GM23338 (cell line): ENCODE data around the gene SLC2A5. TPM values are rescaled to one million over a fixed set of nuclear protein-coding genes. Genes with fewer than 3 reads are reported as not detected.

Experiments
- ATAC-seq: fragments of 200-7000 bp; cut with Tn5 transposase; 3 replicates; pipeline ENCODE4 v1.9.1; 2020
- DNase-seq: peaks from one replicate; pipeline ENCODE4 v3.0.0-alpha.2; 2015; ENCODE audit warnings: low spot score
- H2AFZ ChIP-seq: fragments of 200-600 bp; sonication (generic); 2 replicates; pipeline ENCODE4 v1.8.0; 2016; ENCODE audit warnings: antibody characterized with exemption, mild to moderate bottlenecking, moderate library complexity
- H3F3A ChIP-seq: fragments of 200-600 bp; sonication (generic); replicated peaks from 2 replicates; pipeline ENCODE4 v1.8.0; 2017; ENCODE audit warnings: antibody characterized with exemption, mixed run types, low read depth
- H3K27ac ChIP-seq: fragments of 200-600 bp; sonication (generic); 2 replicates; pipeline ENCODE4 v1.6.1; 2016; ENCODE audit warnings: low read depth
- H3K27me3 ChIP-seq: fragments of 200-600 bp; sonication (generic); 2 replicates; pipeline ENCODE4 v1.8.0; 2016; ENCODE audit warnings: mild to moderate bottlenecking, mixed run types, moderate library complexity; ENCODE audit not compliant: insufficient read depth
- H3K36me3 ChIP-seq: fragments of 200-600 bp; sonication (generic); 2 replicates; pipeline ENCODE4 v1.8.0; 2016; ENCODE audit warnings: mild to moderate bottlenecking; ENCODE audit not compliant: insufficient read depth
- H3K4me1 ChIP-seq: fragments of 200-600 bp; sonication (generic); 2 replicates; pipeline ENCODE4 v1.8.0; 2016; ENCODE audit warnings: mild to moderate bottlenecking, moderate library complexity; ENCODE audit not compliant: insufficient read depth
- H3K4me2 ChIP-seq: fragments of 200-600 bp; sonication (generic); 2 replicates; pipeline ENCODE4 v1.7.1; 2017; ENCODE audit warnings: mixed run types
- H3K4me3 ChIP-seq: fragments of 200-600 bp; sonication (generic); 2 replicates; pipeline ENCODE4 v1.6.1; 2016; ENCODE audit warnings: mixed run types
- H3K79me2 ChIP-seq: fragments of 200-600 bp; sonication (generic); replicated peaks from 2 replicates; pipeline ENCODE4 v1.8.0; 2017; ENCODE audit warnings: mild to moderate bottlenecking; ENCODE audit not compliant: insufficient read depth
- H3K9me2 ChIP-seq: fragments of 200-600 bp; sonication (generic); 2 replicates; pipeline ENCODE4 v1.8.0; 2017; ENCODE audit not compliant: insufficient read depth
- H4K20me1 ChIP-seq: fragments of 200-600 bp; sonication (generic); replicated peaks from 2 replicates; pipeline ENCODE4 v1.8.0; 2017; ENCODE audit warnings: mild to moderate bottlenecking; ENCODE audit not compliant: insufficient read depth
- H3K27ac Mint-ChIP-seq: 2 replicates; pipeline ENCODE4 v1.8.0; 2020; ENCODE audit warnings: inconsistent platforms, mild to moderate bottlenecking, moderate library complexity, mixed read lengths
- H3K27me3 Mint-ChIP-seq: 3 replicates; pipeline ENCODE4 v1.8.0; 2022; ENCODE audit warnings: low read depth, mild to moderate bottlenecking, moderate library complexity, mixed read lengths, inconsistent platforms; ENCODE audit not compliant: insufficient read depth, poor library complexity
- H3K36me3 Mint-ChIP-seq: 3 replicates; pipeline ENCODE4 v1.8.0; 2021; ENCODE audit warnings: low read depth, mild to moderate bottlenecking, inconsistent platforms, moderate library complexity, mixed read lengths
- H3K4me1 Mint-ChIP-seq: 3 replicates; pipeline ENCODE4 v1.8.0; 2020; ENCODE audit warnings: mild to moderate bottlenecking, inconsistent platforms, mixed read lengths
- H3K4me3 Mint-ChIP-seq: 3 replicates; pipeline ENCODE4 v1.8.0; 2021; ENCODE audit warnings: moderate library complexity, mild to moderate bottlenecking, inconsistent platforms, mixed read lengths
- H3K9me3 Mint-ChIP-seq: 3 replicates; pipeline ENCODE4 v1.8.0; 2020; ENCODE audit warnings: moderate library complexity, mild to moderate bottlenecking, inconsistent platforms, mixed read lengths
- CREB1 ChIP-seq: fragments of 250-450 bp; sonication (Bioruptor Pico); IDR thresholded peaks from 2 replicates; pipeline ENCODE4 v1.5.0; 2020; ENCODE audit warnings: low read depth, mild to moderate bottlenecking, moderate library complexity
- EZH2 ChIP-seq: fragments of 200-600 bp; sonication (generic); IDR thresholded peaks from one replicate; pipeline ENCODE4 v1.8.0; 2017; ENCODE audit warnings: antibody characterized with exemption, mild to moderate bottlenecking, low read depth; ENCODE audit not compliant: unreplicated experiment
- EZH2phosphoT487 ChIP-seq: fragments of 200-600 bp; sonication (generic); IDR thresholded peaks from one replicate; pipeline ENCODE4 v1.8.1; 2018; ENCODE audit warnings: antibody characterized with exemption; ENCODE audit not compliant: unreplicated experiment
- JUNB ChIP-seq: IDR thresholded peaks from one replicate; pipeline ENCODE4 v1.6.1; 2016; ENCODE audit warnings: antibody characterized with exemption; ENCODE audit not compliant: unreplicated experiment
- NANOG ChIP-seq: IDR thresholded peaks from 2 replicates; pipeline ENCODE4 v1.6.1; 2016; ENCODE audit warnings: antibody characterized with exemption, borderline replicate concordance
- POLR2AphosphoS5 ChIP-seq: IDR thresholded peaks from 2 replicates; pipeline ENCODE4 v1.6.1; 2016; ENCODE audit warnings: antibody characterized with exemption, low read depth
- STAT1 ChIP-seq: IDR thresholded peaks from one replicate; pipeline ENCODE4 v1.6.1; 2016; ENCODE audit warnings: antibody characterized with exemption; ENCODE audit not compliant: unreplicated experiment
- ZNF114 ChIP-seq: fragments of 250-450 bp; sonication (Bioruptor Pico); IDR thresholded peaks from 2 replicates; pipeline ENCODE4 v1.5.0; 2020; ENCODE audit warnings: mild to moderate bottlenecking, moderate library complexity
- ZNF331 ChIP-seq: fragments of 250-450 bp; sonication (Bioruptor Pico); IDR thresholded peaks from 2 replicates; pipeline ENCODE4 v1.5.0; 2020; ENCODE audit warnings: low read depth, mild to moderate bottlenecking, moderate library complexity
- polyA plus RNA-seq: library from polyadenylated mRNA; unstranded; fragments of >200 nt; fragmentation: Nextera tagmentation; extraction: Ambion mirVana; gene quantifications from 2 replicates; pipeline ENCODE4 v1.2.1, GENCODE V29; 2016
- total RNA-seq: library from RNA; depleted of rRNA; stranded (reverse); fragments of >200 nt; shearing (Covaris generic); gene quantifications from 2 replicates; pipeline ENCODE4 v1.2.3, GENCODE V29; 2014
- TF ChIP-seq, protein P1 (sequence below): IDR thresholded peaks from one replicate; pipeline ENCODE4 v1.6.1; 2018; ENCODE audit warnings: antibody characterized with exemption; ENCODE audit not compliant: unreplicated experiment
- TF ChIP-seq, protein P2 (sequence below): IDR thresholded peaks from 2 replicates; pipeline ENCODE4 v1.6.1; 2016; ENCODE audit warnings: antibody characterized with exemption
- TF ChIP-seq, protein P3 (sequence below): fragments of 250-450 bp; sonication (Bioruptor Pico); IDR thresholded peaks from 2 replicates; pipeline ENCODE4 v1.5.0; 2020; ENCODE audit warnings: mild to moderate bottlenecking, moderate library complexity
- TF ChIP-seq, protein P4 (sequence below), 2 experiments: fragments of 200-600 bp in 1 of 2; sonication (generic) in 1 of 2; conservative IDR thresholded peaks; 2 replicates each; pipeline versions ENCODE4 v1.5.1 to v1.6.1; 2016 to 2017; ENCODE audit warnings: antibody characterized with exemption in 2 of 2, low read depth in 2 of 2, mild to moderate bottlenecking in 2 of 2, moderate library complexity in 1 of 2

SLC2A5 gene
- total and polyA plus RNA-seq, 2 experiments from 2014 or later, result 0.03 TPM; not detected in 1

DNA sequence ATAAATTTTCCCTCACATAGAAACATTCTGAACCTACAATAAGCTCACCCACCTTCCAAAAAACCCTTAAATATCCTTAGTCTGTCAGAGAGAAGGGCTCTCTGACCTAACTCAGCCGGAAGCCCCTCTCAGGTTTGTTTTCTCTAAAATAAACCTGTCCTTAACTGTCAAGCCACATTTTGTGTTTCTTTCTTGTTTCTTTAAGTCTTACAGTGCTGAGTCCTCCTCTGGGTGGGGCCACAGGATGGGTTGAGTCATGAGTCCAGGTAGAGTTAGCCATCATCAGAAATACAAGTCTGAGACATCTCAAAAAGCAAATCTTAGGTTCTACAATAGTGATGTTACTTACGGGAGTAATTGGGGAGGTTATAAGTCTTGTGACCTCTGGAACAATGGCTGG, 26.4 kb upstream of the SLC2A5 start:
- Histone ChIP-seq H3K27ac (no peak overlapping the region), H3K4me1 (no peaks in the 10 kb centered on the region), H4K20me1 (no peaks in the 10 kb centered on the region), H2AFZ (no peak overlapping the region), H3K36me3 (peaks cover 8% of the 10 kb centered on the region; the same call in 1 of the 2 replicates), H3K4me2 (no peak overlapping the region), H3K9me2 (0 out of 2 replicates have a peak, but pooled peaks cover 4% of the 10 kb centered on the region), H3K4me3 (no peak overlapping the region), H3K79me2 (no peaks in the 10 kb centered on the region), H3K27me3 (no peaks in the 10 kb centered on the region), H3F3A (no peaks in the 10 kb centered on the region)
- Mint-ChIP-seq H3K4me1 (no peaks in the 10 kb centered on the region; the same call in 1 of the 3 replicates), H3K36me3 (peaks cover 23% of the 10 kb centered on the region), H3K27ac (no peak overlapping the region), H3K9me3 (peaks cover 35% of the 10 kb centered on the region), H3K4me3 (no peak overlapping the region), H3K27me3 (peaks cover 2% of the 10 kb centered on the region)
- DNase-seq (no peak), ATAC-seq (no peak)
- TF ChIP-seq, protein P1, sequence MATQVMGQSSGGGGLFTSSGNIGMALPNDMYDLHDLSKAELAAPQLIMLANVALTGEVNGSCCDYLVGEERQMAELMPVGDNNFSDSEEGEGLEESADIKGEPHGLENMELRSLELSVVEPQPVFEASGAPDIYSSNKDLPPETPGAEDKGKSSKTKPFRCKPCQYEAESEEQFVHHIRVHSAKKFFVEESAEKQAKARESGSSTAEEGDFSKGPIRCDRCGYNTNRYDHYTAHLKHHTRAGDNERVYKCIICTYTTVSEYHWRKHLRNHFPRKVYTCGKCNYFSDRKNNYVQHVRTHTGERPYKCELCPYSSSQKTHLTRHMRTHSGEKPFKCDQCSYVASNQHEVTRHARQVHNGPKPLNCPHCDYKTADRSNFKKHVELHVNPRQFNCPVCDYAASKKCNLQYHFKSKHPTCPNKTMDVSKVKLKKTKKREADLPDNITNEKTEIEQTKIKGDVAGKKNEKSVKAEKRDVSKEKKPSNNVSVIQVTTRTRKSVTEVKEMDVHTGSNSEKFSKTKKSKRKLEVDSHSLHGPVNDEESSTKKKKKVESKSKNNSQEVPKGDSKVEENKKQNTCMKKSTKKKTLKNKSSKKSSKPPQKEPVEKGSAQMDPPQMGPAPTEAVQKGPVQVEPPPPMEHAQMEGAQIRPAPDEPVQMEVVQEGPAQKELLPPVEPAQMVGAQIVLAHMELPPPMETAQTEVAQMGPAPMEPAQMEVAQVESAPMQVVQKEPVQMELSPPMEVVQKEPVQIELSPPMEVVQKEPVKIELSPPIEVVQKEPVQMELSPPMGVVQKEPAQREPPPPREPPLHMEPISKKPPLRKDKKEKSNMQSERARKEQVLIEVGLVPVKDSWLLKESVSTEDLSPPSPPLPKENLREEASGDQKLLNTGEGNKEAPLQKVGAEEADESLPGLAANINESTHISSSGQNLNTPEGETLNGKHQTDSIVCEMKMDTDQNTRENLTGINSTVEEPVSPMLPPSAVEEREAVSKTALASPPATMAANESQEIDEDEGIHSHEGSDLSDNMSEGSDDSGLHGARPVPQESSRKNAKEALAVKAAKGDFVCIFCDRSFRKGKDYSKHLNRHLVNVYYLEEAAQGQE, result no peak
- TF ChIP-seq, protein P2, sequence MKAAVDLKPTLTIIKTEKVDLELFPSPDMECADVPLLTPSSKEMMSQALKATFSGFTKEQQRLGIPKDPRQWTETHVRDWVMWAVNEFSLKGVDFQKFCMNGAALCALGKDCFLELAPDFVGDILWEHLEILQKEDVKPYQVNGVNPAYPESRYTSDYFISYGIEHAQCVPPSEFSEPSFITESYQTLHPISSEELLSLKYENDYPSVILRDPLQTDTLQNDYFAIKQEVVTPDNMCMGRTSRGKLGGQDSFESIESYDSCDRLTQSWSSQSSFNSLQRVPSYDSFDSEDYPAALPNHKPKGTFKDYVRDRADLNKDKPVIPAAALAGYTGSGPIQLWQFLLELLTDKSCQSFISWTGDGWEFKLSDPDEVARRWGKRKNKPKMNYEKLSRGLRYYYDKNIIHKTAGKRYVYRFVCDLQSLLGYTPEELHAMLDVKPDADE, result no peak
- TF ChIP-seq EZH2 (no peak), ZNF114 (CRISPR knock-in tag) (no peak), NANOG (no peak), ZNF331 (CRISPR knock-in tag) (no peak), JUNB (no peak), CREB1 (CRISPR knock-in tag) (no peak), STAT1 (no peak), EZH2phosphoT487 (no peak), POLR2AphosphoS5 (no peak)
- TF ChIP-seq, protein P3, sequence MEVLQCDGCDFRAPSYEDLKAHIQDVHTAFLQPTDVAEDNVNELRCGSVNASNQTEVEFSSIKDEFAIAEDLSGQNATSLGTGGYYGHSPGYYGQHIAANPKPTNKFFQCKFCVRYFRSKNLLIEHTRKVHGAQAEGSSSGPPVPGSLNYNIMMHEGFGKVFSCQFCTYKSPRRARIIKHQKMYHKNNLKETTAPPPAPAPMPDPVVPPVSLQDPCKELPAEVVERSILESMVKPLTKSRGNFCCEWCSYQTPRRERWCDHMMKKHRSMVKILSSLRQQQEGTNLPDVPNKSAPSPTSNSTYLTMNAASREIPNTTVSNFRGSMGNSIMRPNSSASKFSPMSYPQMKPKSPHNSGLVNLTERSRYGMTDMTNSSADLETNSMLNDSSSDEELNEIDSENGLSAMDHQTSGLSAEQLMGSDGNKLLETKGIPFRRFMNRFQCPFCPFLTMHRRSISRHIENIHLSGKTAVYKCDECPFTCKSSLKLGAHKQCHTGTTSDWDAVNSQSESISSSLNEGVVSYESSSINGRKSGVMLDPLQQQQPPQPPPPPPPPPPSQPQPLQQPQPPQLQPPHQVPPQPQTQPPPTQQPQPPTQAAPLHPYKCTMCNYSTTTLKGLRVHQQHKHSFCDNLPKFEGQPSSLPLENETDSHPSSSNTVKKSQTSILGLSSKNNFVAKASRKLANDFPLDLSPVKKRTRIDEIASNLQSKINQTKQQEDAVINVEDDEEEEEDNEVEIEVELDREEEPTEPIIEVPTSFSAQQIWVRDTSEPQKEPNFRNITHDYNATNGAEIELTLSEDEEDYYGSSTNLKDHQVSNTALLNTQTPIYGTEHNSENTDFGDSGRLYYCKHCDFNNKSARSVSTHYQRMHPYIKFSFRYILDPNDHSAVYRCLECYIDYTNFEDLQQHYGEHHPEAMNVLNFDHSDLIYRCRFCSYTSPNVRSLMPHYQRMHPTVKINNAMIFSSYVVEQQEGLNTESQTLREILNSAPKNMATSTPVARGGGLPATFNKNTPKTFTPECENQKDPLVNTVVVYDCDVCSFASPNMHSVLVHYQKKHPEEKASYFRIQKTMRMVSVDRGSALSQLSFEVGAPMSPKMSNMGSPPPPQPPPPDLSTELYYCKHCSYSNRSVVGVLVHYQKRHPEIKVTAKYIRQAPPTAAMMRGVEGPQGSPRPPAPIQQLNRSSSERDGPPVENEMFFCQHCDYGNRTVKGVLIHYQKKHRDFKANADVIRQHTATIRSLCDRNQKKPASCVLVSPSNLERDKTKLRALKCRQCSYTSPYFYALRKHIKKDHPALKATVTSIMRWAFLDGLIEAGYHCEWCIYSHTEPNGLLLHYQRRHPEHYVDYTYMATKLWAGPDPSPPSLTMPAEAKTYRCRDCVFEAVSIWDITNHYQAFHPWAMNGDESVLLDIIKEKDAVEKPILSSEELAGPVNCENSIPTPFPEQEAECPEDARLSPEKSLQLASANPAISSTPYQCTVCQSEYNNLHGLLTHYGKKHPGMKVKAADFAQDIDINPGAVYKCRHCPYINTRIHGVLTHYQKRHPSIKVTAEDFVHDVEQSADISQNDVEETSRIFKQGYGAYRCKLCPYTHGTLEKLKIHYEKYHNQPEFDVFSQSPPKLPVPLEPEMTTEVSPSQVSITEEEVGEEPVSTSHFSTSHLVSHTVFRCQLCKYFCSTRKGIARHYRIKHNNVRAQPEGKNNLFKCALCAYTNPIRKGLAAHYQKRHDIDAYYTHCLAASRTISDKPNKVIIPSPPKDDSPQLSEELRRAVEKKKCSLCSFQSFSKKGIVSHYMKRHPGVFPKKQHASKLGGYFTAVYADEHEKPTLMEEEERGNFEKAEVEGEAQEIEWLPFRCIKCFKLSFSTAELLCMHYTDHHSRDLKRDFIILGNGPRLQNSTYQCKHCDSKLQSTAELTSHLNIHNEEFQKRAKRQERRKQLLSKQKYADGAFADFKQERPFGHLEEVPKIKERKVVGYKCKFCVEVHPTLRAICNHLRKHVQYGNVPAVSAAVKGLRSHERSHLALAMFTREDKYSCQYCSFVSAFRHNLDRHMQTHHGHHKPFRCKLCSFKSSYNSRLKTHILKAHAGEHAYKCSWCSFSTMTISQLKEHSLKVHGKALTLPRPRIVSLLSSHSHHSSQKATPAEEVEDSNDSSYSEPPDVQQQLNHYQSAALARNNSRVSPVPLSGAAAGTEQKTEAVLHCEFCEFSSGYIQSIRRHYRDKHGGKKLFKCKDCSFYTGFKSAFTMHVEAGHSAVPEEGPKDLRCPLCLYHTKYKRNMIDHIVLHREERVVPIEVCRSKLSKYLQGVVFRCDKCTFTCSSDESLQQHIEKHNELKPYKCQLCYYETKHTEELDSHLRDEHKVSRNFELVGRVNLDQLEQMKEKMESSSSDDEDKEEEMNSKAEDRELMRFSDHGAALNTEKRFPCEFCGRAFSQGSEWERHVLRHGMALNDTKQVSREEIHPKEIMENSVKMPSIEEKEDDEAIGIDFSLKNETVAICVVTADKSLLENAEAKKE (CRISPR knock-in tag), result no peak
- TF ChIP-seq, protein P4, sequence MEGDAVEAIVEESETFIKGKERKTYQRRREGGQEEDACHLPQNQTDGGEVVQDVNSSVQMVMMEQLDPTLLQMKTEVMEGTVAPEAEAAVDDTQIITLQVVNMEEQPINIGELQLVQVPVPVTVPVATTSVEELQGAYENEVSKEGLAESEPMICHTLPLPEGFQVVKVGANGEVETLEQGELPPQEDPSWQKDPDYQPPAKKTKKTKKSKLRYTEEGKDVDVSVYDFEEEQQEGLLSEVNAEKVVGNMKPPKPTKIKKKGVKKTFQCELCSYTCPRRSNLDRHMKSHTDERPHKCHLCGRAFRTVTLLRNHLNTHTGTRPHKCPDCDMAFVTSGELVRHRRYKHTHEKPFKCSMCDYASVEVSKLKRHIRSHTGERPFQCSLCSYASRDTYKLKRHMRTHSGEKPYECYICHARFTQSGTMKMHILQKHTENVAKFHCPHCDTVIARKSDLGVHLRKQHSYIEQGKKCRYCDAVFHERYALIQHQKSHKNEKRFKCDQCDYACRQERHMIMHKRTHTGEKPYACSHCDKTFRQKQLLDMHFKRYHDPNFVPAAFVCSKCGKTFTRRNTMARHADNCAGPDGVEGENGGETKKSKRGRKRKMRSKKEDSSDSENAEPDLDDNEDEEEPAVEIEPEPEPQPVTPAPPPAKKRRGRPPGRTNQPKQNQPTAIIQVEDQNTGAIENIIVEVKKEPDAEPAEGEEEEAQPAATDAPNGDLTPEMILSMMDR (conservative IDR thresholded peaks at IDR 0.05; ENCODE audit: low read depth in 2 of 2), result no peak
